22Rv1 (cell line): ENCODE data around the gene KCNA5.

Experiments used
- ZFX ChIP-seq: fragments of 450-650 bp; IDR thresholded peaks from 2 replicates; pipeline ENCODE4 v1.6.1; 2017; ENCODE audit warnings: antibody characterized with exemption, borderline replicate concordance
- TF ChIP-seq, protein P1 (sequence below): fragments of 450-650 bp; IDR thresholded peaks from 2 replicates; pipeline ENCODE4 v1.5.1; 2017; ENCODE audit warnings: mild to moderate bottlenecking

DNA sequence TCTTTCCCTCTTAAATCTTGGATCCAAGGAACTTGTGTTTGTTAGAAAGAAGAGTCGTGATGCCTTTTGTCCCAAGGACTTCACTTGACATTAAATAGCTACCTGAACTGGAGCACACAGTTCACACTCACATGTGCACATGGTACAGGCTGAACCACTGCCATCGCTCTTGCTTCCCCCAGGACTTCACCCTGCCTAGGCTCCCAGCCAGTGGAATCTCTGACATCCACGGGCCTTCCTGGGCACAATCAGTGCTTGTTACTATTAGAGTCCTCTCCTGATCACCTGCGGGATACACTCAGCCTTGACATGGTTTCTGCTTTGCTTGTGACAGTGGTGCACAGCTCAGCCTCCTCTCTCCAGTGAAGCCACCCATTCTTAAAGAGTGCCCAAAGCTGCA is 49.1 kb upstream of the KCNA5 start:
- TF ChIP-seq, protein P1, sequence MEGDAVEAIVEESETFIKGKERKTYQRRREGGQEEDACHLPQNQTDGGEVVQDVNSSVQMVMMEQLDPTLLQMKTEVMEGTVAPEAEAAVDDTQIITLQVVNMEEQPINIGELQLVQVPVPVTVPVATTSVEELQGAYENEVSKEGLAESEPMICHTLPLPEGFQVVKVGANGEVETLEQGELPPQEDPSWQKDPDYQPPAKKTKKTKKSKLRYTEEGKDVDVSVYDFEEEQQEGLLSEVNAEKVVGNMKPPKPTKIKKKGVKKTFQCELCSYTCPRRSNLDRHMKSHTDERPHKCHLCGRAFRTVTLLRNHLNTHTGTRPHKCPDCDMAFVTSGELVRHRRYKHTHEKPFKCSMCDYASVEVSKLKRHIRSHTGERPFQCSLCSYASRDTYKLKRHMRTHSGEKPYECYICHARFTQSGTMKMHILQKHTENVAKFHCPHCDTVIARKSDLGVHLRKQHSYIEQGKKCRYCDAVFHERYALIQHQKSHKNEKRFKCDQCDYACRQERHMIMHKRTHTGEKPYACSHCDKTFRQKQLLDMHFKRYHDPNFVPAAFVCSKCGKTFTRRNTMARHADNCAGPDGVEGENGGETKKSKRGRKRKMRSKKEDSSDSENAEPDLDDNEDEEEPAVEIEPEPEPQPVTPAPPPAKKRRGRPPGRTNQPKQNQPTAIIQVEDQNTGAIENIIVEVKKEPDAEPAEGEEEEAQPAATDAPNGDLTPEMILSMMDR = no peak
- TF ChIP-seq ZFX = no peak
